AG09309 (cell line): ENCODE results near the gene NAV2.

Experiments used
- DNase-seq: peaks from one replicate; pipeline ENCODE4 v3.0.0-alpha.2; 2010; ENCODE audit warnings: low read depth
- H3K4me3 ChIP-seq: 2 replicates; pipeline ENCODE4 v1.5.1; 2011; ENCODE audit warnings: mild to moderate bottlenecking, low read depth, low read length, moderate library complexity; ENCODE audit not compliant: control insufficient read depth
- CTCF ChIP-seq: IDR thresholded peaks from 2 replicates; pipeline ENCODE4 v1.5.1; 2011; ENCODE audit warnings: mild to moderate bottlenecking, low read depth, low read length, inconsistent platforms; ENCODE audit not compliant: insufficient read depth, control insufficient read depth; ENCODE audit errors: missing control alignments

Gene NAV2

DNA sequence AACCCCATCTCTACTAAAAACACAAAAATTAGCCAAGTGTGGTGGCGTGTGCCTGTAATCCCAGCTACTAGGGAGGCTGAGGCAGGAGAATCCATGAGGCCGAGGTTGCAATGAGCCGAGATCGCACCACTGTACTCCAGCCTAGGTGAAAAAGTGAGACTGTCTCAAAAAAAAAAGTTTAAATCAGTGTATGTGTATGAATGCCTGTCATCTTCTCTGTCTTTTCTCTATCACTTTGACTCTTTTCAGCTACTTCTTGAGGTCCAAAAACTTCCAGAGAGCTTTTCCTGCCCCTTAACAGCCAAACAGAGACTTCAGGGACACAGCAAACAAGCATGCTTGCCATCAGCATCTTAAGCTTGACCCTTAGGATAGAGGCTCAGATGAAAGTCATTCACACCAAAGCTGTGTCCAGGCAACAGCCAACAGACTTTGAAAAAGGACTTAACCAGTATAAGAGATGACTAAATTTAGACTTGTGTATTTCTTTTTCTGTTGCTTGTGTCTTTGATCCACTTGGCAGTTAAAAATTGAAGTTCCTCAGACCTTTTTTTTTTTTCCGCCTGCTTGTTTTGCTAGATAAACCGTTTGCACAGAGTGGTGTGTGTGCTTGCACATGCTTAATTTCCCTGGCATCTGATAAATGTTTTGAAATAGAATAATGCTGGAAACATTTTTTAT, 295.7 kb downstream of the NAV2 start:
- DNase-seq, result no peak
- H3K4me3 ChIP-seq, result no peak overlapping the region

GRCh38 chr11:20008871-20009644, 296.4 kb downstream of the NAV2 start:
- DNase-seq, result no peak
- no peak for TF ChIP-seq CTCF
- no peak overlapping the region for H3K4me3 ChIP-seq

More for the DNA sequence above, 295.7 kb downstream of the NAV2 start:
- no peak for TF ChIP-seq CTCF

DNA sequence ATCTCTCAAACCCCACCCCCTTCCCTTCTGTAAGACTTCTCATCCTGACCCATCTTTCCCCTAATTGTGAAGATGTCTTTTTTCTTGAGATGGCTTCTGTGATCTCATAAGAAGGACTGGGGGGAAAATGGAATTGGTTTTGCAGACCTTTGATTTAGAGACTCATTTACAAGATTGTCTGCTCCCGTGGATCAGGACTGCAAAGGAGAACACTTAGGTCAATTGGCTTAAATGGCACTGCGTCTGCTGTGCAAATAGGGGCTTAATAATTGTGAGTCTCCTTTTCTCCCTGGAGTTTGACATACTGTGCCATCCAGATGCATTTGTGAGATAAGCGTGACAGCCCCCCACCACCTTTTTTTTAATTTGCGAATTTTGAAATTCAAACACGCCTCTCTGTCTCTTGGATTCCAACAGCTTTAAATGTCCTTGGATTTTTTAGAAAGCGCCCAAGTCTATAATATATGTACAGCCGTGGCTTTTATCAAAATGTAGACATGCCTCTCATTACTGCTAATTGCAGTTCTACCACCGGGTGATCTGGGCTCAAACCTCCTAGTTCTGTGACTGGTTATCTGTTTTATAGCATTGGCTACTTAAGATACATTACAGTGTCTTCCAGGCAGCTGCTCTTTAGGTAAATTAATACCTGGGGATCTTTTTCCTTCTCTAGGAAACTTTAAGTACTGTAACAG, 297.7 kb downstream of the NAV2 start:
- no peak for DNase-seq
- H3K4me3 ChIP-seq, result no peak overlapping the region
- no peak for TF ChIP-seq CTCF

- no peak for DNase-seq
- no peak for TF ChIP-seq CTCF
- no peak overlapping the region for H3K4me3 ChIP-seq
Observed at GRCh38 chr11:20010851-20011225, 298.2 kb downstream of the NAV2 start.

GRCh38 chr11:20011307-20011951, 298.8 kb downstream of the NAV2 start:
- no peak for DNase-seq
- TF ChIP-seq CTCF, result no peak
- no peak overlapping the region for H3K4me3 ChIP-seq

DNA sequence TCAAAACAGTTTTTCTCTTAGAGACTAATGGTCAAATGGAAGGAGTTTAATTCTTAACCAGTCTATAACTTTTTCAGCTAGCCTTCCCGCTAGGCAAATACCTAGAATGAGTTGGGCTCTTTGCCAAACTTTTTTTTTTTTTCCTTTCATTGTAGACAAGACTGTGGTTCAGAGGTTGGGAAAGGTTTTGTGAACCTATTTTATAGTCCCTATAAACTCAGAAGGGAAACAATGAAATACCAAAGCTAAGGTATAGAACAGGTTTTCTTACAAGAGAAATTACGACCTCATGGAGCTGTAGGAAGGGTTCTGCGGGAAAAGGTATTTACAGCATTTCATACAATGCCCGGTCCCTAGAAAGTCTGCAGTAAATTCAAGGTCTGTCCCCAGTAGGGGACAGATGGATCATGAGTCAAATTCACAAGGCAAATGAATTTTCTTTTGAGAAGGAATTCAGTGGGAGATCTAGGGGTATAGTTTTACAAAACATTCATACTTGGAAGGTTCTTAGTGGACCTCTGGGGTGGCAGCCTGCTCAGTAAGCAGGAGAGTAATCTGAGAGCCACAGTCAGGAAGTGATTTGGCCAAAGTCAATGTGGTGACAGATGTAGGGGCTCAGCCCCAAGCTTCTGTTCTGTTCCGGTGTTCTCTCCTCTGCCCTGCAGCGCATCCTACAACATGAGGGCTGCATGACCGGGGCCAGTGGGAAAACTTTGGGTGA, 300.9 kb downstream of the NAV2 start:
- TF ChIP-seq CTCF, result no peak
- H3K4me3 ChIP-seq, result no peak overlapping the region
- DNase-seq, result no peak
